A549 (cell line): Measurements from ENCODE around the gene CDH4.

Source experiments
- CBX8 ChIP-seq: fragments of 200-600 bp; sonication (generic); IDR thresholded peaks from 2 replicates; pipeline ENCODE4 v1.6.1; 2016
- CHD4 ChIP-seq: fragments of 200-600 bp; sonication (generic); IDR thresholded peaks from 2 replicates; pipeline ENCODE4 v1.6.1; 2016; ENCODE audit warnings: antibody characterized with exemption, mild to moderate bottlenecking, borderline replicate concordance
- EHF ChIP-seq: fragments of 250-450 bp; sonication (Bioruptor Pico); IDR thresholded peaks from 2 replicates; pipeline ENCODE4 v1.5.0; 2020; ENCODE audit warnings: mild to moderate bottlenecking
- EP300 ChIP-seq, 2 experiments: fragments of >200 bp; sonication (Bioruptor Twin); formaldehyde crosslinking; IDR thresholded peaks; 2 replicates in 1 of 2; 3 replicates in 1 of 2; pipeline ENCODE4 v1.6.1; 2016 to 2017
- HOXA7 ChIP-seq: fragments of 250-450 bp; sonication (Bioruptor Pico); IDR thresholded peaks from 2 replicates; pipeline ENCODE4 v1.5.0; 2020; ENCODE audit warnings: mild to moderate bottlenecking, moderate library complexity
- JUN ChIP-seq, 2 experiments: fragments of >200 bp; sonication (Bioruptor Twin); formaldehyde crosslinking; IDR thresholded peaks; 2 replicates in 1 of 2; 3 replicates in 1 of 2; pipeline ENCODE4 v1.6.1; 2016 to 2017
- MYC ChIP-seq: IDR thresholded peaks from 2 replicates; pipeline ENCODE4 v1.6.1; 2012; ENCODE audit warnings: mild to moderate bottlenecking, inconsistent platforms, low read length, improper control_type of control experiment, borderline replicate concordance
- POLR2A ChIP-seq: IDR thresholded peaks from 2 replicates; pipeline ENCODE4 v1.6.1; 2012; ENCODE audit warnings: mild to moderate bottlenecking, low read length
- RAD21 ChIP-seq, 2 experiments: fragments of >200 bp in 1 of 2; sonication (Bioruptor Twin) in 1 of 2; formaldehyde crosslinking in 1 of 2; IDR thresholded peaks in 1 of 2; conservative IDR thresholded peaks in 1 of 2; 2 replicates in 1 of 2; 3 replicates in 1 of 2; pipeline ENCODE4 v1.6.1; 2012 to 2018; ENCODE audit warnings: inconsistent platforms in 1 of 2
- ZSCAN20 ChIP-seq: fragments of 250-450 bp; sonication (Bioruptor Pico); IDR thresholded peaks from 2 replicates; pipeline ENCODE4 v1.8.0; 2022; ENCODE audit warnings: mild to moderate bottlenecking, moderate library complexity
- TF ChIP-seq, protein P1 (sequence below): IDR thresholded peaks from 2 replicates; pipeline ENCODE4 v1.6.1; 2012
- TF ChIP-seq, protein P2 (sequence below): fragments of 450-650 bp; IDR thresholded peaks from 2 replicates; pipeline ENCODE4 v1.6.1; 2014; ENCODE audit warnings: antibody characterized with exemption
- TF ChIP-seq, protein P3 (sequence below): fragments of >200 bp; sonication (Bioruptor Twin); formaldehyde crosslinking; IDR thresholded peaks from 3 replicates; pipeline ENCODE4 v1.5.1; 2016

DNA sequence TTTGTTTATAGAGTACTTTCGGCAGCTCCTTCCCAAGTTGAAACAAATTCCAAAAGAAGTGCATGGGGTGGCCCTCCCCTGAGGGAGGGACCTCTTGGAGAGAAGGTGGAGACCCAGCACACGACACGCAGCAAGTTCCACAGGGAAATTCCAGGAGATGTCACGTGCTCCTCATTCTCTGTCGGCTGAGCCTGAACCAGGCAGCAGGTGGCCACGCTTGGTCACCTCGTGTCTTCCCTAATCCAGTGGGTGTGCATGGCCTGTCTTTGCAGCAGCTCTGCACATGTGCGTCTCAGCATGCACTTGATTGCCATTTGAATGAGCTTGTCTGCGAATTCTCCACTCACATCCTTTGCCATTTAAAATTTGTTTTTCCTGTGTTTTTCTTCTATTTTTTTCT lies 357.4 kb downstream of the CDH4 start:
- TF ChIP-seq, protein P1, sequence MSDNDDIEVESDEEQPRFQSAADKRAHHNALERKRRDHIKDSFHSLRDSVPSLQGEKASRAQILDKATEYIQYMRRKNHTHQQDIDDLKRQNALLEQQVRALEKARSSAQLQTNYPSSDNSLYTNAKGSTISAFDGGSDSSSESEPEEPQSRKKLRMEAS, result no peak
- TF ChIP-seq, protein P2, sequence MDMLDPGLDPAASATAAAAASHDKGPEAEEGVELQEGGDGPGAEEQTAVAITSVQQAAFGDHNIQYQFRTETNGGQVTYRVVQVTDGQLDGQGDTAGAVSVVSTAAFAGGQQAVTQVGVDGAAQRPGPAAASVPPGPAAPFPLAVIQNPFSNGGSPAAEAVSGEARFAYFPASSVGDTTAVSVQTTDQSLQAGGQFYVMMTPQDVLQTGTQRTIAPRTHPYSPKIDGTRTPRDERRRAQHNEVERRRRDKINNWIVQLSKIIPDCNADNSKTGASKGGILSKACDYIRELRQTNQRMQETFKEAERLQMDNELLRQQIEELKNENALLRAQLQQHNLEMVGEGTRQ, result no peak
- TF ChIP-seq, protein P3, sequence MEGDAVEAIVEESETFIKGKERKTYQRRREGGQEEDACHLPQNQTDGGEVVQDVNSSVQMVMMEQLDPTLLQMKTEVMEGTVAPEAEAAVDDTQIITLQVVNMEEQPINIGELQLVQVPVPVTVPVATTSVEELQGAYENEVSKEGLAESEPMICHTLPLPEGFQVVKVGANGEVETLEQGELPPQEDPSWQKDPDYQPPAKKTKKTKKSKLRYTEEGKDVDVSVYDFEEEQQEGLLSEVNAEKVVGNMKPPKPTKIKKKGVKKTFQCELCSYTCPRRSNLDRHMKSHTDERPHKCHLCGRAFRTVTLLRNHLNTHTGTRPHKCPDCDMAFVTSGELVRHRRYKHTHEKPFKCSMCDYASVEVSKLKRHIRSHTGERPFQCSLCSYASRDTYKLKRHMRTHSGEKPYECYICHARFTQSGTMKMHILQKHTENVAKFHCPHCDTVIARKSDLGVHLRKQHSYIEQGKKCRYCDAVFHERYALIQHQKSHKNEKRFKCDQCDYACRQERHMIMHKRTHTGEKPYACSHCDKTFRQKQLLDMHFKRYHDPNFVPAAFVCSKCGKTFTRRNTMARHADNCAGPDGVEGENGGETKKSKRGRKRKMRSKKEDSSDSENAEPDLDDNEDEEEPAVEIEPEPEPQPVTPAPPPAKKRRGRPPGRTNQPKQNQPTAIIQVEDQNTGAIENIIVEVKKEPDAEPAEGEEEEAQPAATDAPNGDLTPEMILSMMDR, result no peak
- TF ChIP-seq JUN (IDR thresholded peaks at IDR 0.05), result no peak
- TF ChIP-seq EP300 (IDR thresholded peaks at IDR 0.05), result no peak
- TF ChIP-seq EHF (CRISPR knock-in tag), result no peak
- no peak for TF ChIP-seq CHD4
- TF ChIP-seq ZSCAN20 (CRISPR knock-in tag), result no peak
- TF ChIP-seq RAD21 (conservative IDR thresholded peaks at IDR 0.05 in 1 of 2, IDR thresholded peaks at IDR 0.05 in 1 of 2), result no peak
- TF ChIP-seq POLR2A, result no peak
- TF ChIP-seq CBX8, result no peak
- TF ChIP-seq MYC, result no peak
- no peak for TF ChIP-seq HOXA7
